Stomach (tissue), 9 donors: ENCODE measurements around the gene FXR2. TPM values are rescaled to one million over a fixed set of nuclear protein-coding genes. Genes with fewer than 3 reads are reported as not detected.

ENCODE experiments used
- DNase-seq, 2 donors: peaks; one replicate each; pipeline versions ENCODE4 v3.0.0 to v3.0.0-alpha.2; 2013 to 2019
- H3K27ac ChIP-seq, 5 donors: fragments of 200-600 bp in 4 of 5; sonication (generic) in 4 of 5; one replicate each; pipeline ENCODE4 v1.5.1; 2013 to 2019; ENCODE audit warnings: mild to moderate bottlenecking in 1 of 5, moderate library complexity in 1 of 5
- H3K27me3 ChIP-seq, 3 donors: fragments of 200-600 bp; sonication (generic); one replicate each; pipeline ENCODE4 v1.5.1; 2017 to 2019; ENCODE audit warnings: mixed run types in 1 of 3
- H3K36me3 ChIP-seq, 4 donors: fragments of 200-600 bp; sonication (generic); 1 replicate in 3 of 4; 2 replicates in 1 of 4; pipeline ENCODE4 v1.5.1; 2016 to 2019
- H3K4me1 ChIP-seq, 4 donors: fragments of 200-600 bp; sonication (generic); one replicate each; pipeline ENCODE4 v1.5.1; 2016 to 2019
- H3K4me3 ChIP-seq, 4 donors: fragments of 200-600 bp; sonication (generic) in 3 of 4; one replicate each; pipeline ENCODE4 v1.5.1; 2016 to 2019; ENCODE audit warnings: mild to moderate bottlenecking in 1 of 4
- H3K9me3 ChIP-seq, 4 donors: fragments of 200-600 bp; sonication (generic); one replicate each; pipeline ENCODE4 v1.5.1; 2016 to 2019
- CTCF ChIP-seq, 7 experiments: fragments of 450-650 bp in 4 of 7; fragments of 200-600 bp in 3 of 7; sonication (generic) in 3 of 7; IDR thresholded peaks; one replicate each; pipeline ENCODE4 v1.5.1; 2016 to 2019; ENCODE audit warnings: antibody characterized with exemption in 7 of 7, control low read depth in 2 of 7, mild to moderate bottlenecking in 1 of 7
- EP300 ChIP-seq: sonication (generic); formaldehyde crosslinking; IDR thresholded peaks from one replicate; pipeline ENCODE4 v1.6.1; 2017; ENCODE audit warnings: antibody characterized with exemption
- POLR2A ChIP-seq, 4 donors: fragments of 450-650 bp; IDR thresholded peaks; one replicate each; pipeline ENCODE4 v1.6.1; 2016; ENCODE audit warnings: antibody characterized with exemption in 4 of 4, control low read depth in 2 of 4, mild to moderate bottlenecking in 1 of 4, moderate library complexity in 1 of 4
- POLR2AphosphoS5 ChIP-seq, 3 donors: sonication (generic); formaldehyde crosslinking; IDR thresholded peaks; one replicate each; pipeline ENCODE4 v1.6.1; 2016; ENCODE audit warnings: antibody characterized with exemption in 3 of 3
- WGBS, 5 donors: extraction: QIAGEN DNeasy Blood & Tissue Kit in 3 of 5; methylation state at CpG; one replicate each; pipeline versions ENCODE4 v1.1.5 to v1.1.7; 2013 to 2018; 5-methylcytosine and 5-hydroxymethylcytosine counted together
- intact Hi-C: fragments of 100-400 bp; cut with DNase I; formaldehyde crosslinking; loops from one replicate; pipeline ENCODE4 v1.15.1; 2023; ENCODE audit warnings: low total_unique reads
- polyA plus RNA-seq, 3 donors: library from polyadenylated mRNA; stranded (reverse); fragments of 200-250 nt; gene quantifications; one replicate each; pipeline ENCODE4 v1.2.3, GENCODE V29; 2013
- total RNA-seq, 5 donors: library from RNA; depleted of rRNA; stranded (reverse); fragments of >200 nt; gene quantifications; one replicate each; pipeline versions ENCODE4 v1.1.0 to v1.2.3, GENCODE V29; 2014 to 2016
- donor health status: healthy with polysubstance abuse.
- donor health status: Bipolar disorder and iron deficiency.
- donor health status: healthy.

FXR2 gene
- total and polyA plus RNA-seq, 8 donors, result 11.0 to 33.3 (median 23.3) TPM

- 0 to 1% (median 0%) methylated on average over 32 of the region's 32 CpGs for WGBS, 5 donors
- peaks cover 53 to 83% (median 78%) of the 10 kb centered on the region in 4 donors for H3K4me1 ChIP-seq
- intact Hi-C loops, result no loop called here
These were observed 53.6 kb downstream of the FXR2 start for GRCh38 chr17:7561028-7561575.

GRCh38 chr17:7560172-7561027 is 54.3 kb downstream of the FXR2 start:
- intact Hi-C loops, result no loop called here
- Histone ChIP-seq H3K27ac (peak overlapping the region; percentile 93 to 99 (median 97)), H3K27me3 (no peaks in the 10 kb centered on the region), H3K9me3 (no peaks in the 10 kb centered on the region), H3K36me3 (peaks cover 21 to 25% (median 24%) of the 10 kb centered on the region in 4 donors), H3K4me1 (peaks cover 53 to 83% (median 78%) of the 10 kb centered on the region in 4 donors), H3K4me3 (peak overlapping the region; percentile 67 to 99 (median 96))
- 17 to 25% (median 22%) methylated on average over 22 of the region's 22 CpGs for WGBS, 5 donors
- peak in 2 of 3 donors; percentile 34 to 50 for TF ChIP-seq POLR2AphosphoS5 (IDR thresholded peaks at IDR 0.05)
- TF ChIP-seq EP300, result no peak
- TF ChIP-seq CTCF (IDR thresholded peaks at IDR 0.05), result peak in 6 of 7 experiments; percentile 38 to 83 (median 70)
- TF ChIP-seq POLR2A (IDR thresholded peaks at IDR 0.05), result no peak
- peak; percentile 81 to 90 for DNase-seq

More at GRCh38 chr17:7561028-7561575, 53.6 kb downstream of the FXR2 start:
- DNase-seq, result peak; percentile 96 to 97
- TF ChIP-seq EP300, result no peak
- peak in 5 of 7 experiments; percentile 66 to 93 (median 79) for TF ChIP-seq CTCF (IDR thresholded peaks at IDR 0.05)
- TF ChIP-seq POLR2AphosphoS5 (IDR thresholded peaks at IDR 0.05), result peak in 1 of 3 donors; percentile 64
- no peak for TF ChIP-seq POLR2A (IDR thresholded peaks at IDR 0.05)
- H3K36me3 ChIP-seq, result peaks cover 27 to 32% (median 31%) of the 10 kb centered on the region in 4 donors
- H3K27ac ChIP-seq, result peak overlapping the region; percentile 93 to 99 (median 97)
- H3K4me3 ChIP-seq, result peak overlapping the region; percentile 67 to 99 (median 96)
- H3K27me3 ChIP-seq, result no peaks in the 10 kb centered on the region
- no peaks in the 10 kb centered on the region for H3K9me3 ChIP-seq

- peak; percentile 70 to 79 for DNase-seq
- intact Hi-C loops, result no loop called here
- Histone ChIP-seq H3K36me3 (peaks cover 13 to 18% (median 16%) of the 10 kb centered on the region in 4 donors), H3K4me1 (peaks cover 53 to 81% (median 74%) of the 10 kb centered on the region in 4 donors), H3K9me3 (no peaks in the 10 kb centered on the region), H3K4me3 (peak overlapping the region; percentile 67 to 99 (median 96)), H3K27me3 (no peaks in the 10 kb centered on the region), H3K27ac (peak overlapping the region; percentile 93 to 99 (median 97))
- 28 to 56% (median 43%) methylated on average over 15 to 18 of the region's 18 CpGs for WGBS, 5 donors
- no peak for TF ChIP-seq EP300
- TF ChIP-seq POLR2AphosphoS5 (IDR thresholded peaks at IDR 0.05), result peak in 1 of 3 donors; percentile 10
These were observed 55.2 kb downstream of the FXR2 start for GRCh38 chr17:7559320-7560171.

GRCh38 chr17:7558544-7559319 is 56.0 kb downstream of the FXR2 start, which contains the start of gene TNFSF13:
TNFSF13 (plus strand) TSS chr17:7558750; CDS start chr17:7559040, 290 bp downstream.
- peak in 1 of 2 donors; percentile 73 for DNase-seq
- peak in 1 of 3 donors; percentile 50 for TF ChIP-seq POLR2AphosphoS5 (IDR thresholded peaks at IDR 0.05)
- no peak for TF ChIP-seq CTCF (IDR thresholded peaks at IDR 0.05)
- intact Hi-C loops, result no loop called here
- H3K4me3 ChIP-seq, result peak within 1 kb of the TSS; percentile 67 to 99 (median 96)
- no peaks in the 10 kb centered on the region for H3K9me3 ChIP-seq
- H3K36me3 ChIP-seq, result peaks cover 6 to 11% (median 9%) of the 10 kb centered on the region in 4 donors
- H3K27ac ChIP-seq, result peak within 1 kb of the TSS; percentile 93 to 99 (median 97)
- peaks cover 53 to 73% (median 67%) of the 10 kb centered on the region in 4 donors for H3K4me1 ChIP-seq
- no peaks in the 10 kb centered on the region for H3K27me3 ChIP-seq
- WGBS, 5 donors, result 12 to 18% (median 17%) methylated on average over 15 to 16 of the region's 16 CpGs
